H1 (cell line): ENCODE measurements around the gene SLC7A5. TPM values are rescaled to one million over a fixed set of nuclear protein-coding genes. Genes with fewer than 3 reads are reported as not detected.

ENCODE experiments used
- ATF2 ChIP-seq: IDR thresholded peaks from 2 replicates; pipeline ENCODE4 v1.6.1; 2012; ENCODE audit warnings: low read length, inconsistent platforms
- BCL11A ChIP-seq, 2 experiments: IDR thresholded peaks; one replicate each; pipeline ENCODE4 v1.6.1; 2011; ENCODE audit warnings: low read depth in 2 of 2, low read length in 2 of 2, mild to moderate bottlenecking in 2 of 2
- CHD1 ChIP-seq: IDR thresholded peaks from 2 replicates; pipeline ENCODE4 v1.6.1; 2012; ENCODE audit warnings: low read depth, low read length, improper control_type of control experiment
- NRF1 ChIP-seq: IDR thresholded peaks from 2 replicates; pipeline ENCODE4 v1.6.1; 2011; ENCODE audit warnings: mild to moderate bottlenecking, low read depth, low read length, improper control_type of control experiment
- SAP30 ChIP-seq: fragments of 300-600 bp; sonication (generic); IDR thresholded peaks from 2 replicates; pipeline ENCODE4 v1.7.1; 2012; ENCODE audit warnings: low read length, moderate library complexity, mild to moderate bottlenecking, inconsistent platforms; ENCODE audit not compliant: insufficient read depth, insufficient replicate concordance
- SP1 ChIP-seq: IDR thresholded peaks from 2 replicates; pipeline ENCODE4 v1.6.1; 2011; ENCODE audit warnings: low read depth, low read length
- SRF ChIP-seq: IDR thresholded peaks from 2 replicates; pipeline ENCODE4 v1.6.1; 2011; ENCODE audit warnings: mild to moderate bottlenecking, low read depth, low read length, moderate library complexity
- polyA plus RNA-seq, 7 experiments: library from polyadenylated mRNA; depleted of rRNA in 3 of 7; stranded (reverse) in 5 of 7; unstranded in 2 of 7; fragments of >200 nt in 5 of 7; fragments of 200-250 nt in 2 of 7; gene quantifications; 1 replicate in 5 of 7; 2 replicates in 1 of 7; 4 replicates in 1 of 7; pipeline versions ENCODE4 v1.2.1 to v1.2.3, GENCODE V29; 2011 to 2013; ENCODE audit warnings: missing spikeins in 2 of 7, mixed read lengths in 2 of 7
- total RNA-seq: library from RNA; stranded (reverse); fragmentation: NEBNext Ultra II Directional; extraction: Animal tissue kit (Norgen Biotek cat#: 25700); gene quantifications from 2 replicates; pipeline ENCODE4 v1.2.1, GENCODE V29; 2021

The SLC7A5 gene
- total and polyA plus RNA-seq, 2 of the 8 experiments (the other 6 are each of a cell fraction or from before 2014, with no cell fraction given) = 68.2 to 341 TPM

GRCh38 chr16:87800497-87800896, 68.8 kb downstream of the SLC7A5 start (continued):
- TF ChIP-seq ATF2 = no peak
- no peak for TF ChIP-seq SAP30
- no peak for TF ChIP-seq BCL11A (IDR thresholded peaks at IDR 0.05; ENCODE audit: low read depth in 2 of 2, low read length in 2 of 2)
- no peak for TF ChIP-seq SRF
- no peak for TF ChIP-seq CHD1
- no peak for TF ChIP-seq NRF1
- TF ChIP-seq SP1 = no peak
